COLO668 (cell line): ENCODE results near the gene C16orf74.

Experiments used
- DNase-seq: peaks from one replicate; lab custom pipeline; 2025; ENCODE audit not compliant: unreplicated experiment; lab: John Stamatoyannopoulos, UW

Gene C16orf74

DNA sequence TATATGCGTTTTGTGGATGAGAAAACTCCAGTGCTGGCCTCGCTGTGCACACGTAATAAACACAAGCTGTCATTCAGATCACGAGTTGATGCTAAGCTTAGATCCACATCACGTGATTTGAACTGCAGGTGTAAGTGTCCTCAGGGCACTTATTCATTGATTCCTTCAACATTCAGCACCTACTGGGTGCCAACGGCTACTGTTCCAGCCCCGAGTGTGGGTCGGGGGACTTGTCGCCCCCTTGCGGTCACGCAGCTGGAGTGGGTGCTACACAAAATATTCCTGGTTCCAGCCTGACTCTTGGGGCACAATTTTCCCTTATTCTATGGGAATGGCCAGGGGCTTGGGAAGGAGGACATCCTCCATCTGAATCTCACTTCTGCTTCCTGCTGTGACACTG is 32.2 kb downstream of the C16orf74 start:
- DNase-seq: peak; percentile 77

DNA sequence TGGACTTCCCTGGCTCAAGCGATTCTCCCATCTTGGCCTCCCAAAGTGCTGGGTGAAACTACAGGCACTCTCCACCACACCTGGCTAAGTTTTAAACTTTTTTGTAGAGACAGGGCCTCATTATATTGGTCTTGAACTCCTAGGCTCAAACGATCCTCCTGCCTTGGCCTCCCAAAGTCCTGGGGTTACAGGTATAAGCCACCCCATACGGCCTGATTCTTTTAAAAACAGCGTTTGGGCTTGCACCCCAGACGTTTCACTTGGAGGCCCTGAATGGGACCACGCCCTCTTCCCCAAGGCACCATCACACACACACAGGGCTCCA is 32.8 kb downstream of the C16orf74 start:
- no peak for DNase-seq

DNA sequence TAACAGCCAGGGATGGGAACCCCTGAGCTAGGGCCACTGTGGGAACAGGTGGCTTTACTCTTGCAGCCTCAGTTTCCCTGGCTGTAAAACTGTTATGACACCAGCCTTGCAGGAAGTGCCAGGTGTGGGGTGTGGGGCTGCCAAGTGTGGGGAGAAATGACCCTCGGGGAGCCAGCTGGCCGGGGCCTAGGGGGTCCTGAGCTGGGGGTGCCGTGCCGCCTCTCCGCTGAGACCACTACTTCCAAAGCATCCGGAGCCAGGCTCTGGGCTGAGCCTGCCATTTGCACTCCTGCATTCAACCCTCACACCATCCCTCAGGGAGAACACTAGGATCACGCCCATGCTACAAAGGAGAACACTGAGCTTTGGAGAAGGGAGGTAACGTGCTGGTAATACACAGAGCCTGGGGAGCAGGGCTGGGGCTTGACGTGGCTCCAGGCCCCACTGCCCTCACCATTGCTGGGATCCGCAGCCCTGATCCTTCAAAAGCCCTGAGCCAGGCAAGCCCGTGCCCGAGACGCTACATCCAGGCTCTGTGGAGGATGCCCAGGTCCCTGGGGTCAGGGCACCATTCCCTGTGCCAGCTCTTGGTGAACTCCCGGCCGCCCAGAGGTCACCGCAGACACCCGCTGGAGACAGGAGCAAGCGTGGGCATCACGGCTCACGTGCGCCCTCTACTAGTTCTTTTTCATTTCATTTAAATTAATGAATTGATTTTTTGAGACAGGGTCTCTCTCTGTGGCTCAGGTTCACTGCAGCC is 33.3 kb downstream of the C16orf74 start:
- peak; percentile 84 for DNase-seq

DNA sequence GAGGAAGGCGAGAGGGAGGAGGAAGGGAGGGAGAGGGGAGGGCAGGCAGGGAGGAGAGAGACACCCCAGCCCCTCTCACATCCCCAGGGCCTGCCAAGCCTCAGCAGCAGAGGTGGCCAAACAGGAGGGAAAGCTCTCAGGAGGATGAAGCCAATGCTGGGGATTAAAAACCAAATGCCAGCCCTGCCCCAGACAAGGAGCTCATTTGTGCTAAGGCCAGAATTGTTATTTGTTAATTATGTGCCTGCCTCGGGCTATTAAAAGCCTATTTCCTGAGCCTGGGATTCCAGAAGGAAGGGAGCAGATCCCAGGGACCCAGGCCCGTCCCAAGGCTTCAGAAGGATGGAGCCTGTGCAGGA is 34.2 kb downstream of the C16orf74 start:
- DNase-seq: peak; percentile 18

DNA sequence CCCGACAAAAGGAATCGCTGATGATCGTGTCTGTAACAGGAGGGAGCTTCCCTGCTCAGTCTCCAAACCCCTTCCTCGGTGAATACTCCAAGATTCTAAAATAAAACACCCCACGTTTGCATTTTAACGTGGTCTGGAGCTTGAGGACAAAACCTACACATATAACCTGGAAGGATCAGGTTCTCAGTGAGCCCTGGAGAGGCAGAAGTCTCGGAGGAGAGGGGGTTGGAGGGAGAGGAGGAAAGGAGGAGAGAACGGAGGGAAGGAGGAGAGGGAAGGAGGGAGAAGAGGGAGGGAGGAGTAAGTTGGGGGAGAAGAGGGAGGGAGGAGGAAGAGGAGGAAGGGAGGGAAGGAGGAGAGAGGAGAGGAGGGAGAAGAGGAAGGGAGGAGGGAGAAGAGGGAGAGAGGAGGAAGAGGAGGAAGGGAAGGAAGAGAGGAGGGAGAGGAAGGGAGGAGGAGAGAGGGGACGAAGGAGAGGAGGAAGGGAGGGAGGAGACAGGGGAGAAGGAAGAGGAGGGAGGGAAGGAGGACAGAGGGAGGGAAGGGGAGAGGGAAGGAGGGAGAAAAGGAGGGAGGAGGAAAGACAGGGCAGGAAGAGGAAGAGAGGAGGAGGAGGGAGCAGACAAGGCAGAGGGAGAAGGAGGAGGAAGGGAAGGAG is 34.7 kb downstream of the C16orf74 start:
- DNase-seq: no peak

DNA sequence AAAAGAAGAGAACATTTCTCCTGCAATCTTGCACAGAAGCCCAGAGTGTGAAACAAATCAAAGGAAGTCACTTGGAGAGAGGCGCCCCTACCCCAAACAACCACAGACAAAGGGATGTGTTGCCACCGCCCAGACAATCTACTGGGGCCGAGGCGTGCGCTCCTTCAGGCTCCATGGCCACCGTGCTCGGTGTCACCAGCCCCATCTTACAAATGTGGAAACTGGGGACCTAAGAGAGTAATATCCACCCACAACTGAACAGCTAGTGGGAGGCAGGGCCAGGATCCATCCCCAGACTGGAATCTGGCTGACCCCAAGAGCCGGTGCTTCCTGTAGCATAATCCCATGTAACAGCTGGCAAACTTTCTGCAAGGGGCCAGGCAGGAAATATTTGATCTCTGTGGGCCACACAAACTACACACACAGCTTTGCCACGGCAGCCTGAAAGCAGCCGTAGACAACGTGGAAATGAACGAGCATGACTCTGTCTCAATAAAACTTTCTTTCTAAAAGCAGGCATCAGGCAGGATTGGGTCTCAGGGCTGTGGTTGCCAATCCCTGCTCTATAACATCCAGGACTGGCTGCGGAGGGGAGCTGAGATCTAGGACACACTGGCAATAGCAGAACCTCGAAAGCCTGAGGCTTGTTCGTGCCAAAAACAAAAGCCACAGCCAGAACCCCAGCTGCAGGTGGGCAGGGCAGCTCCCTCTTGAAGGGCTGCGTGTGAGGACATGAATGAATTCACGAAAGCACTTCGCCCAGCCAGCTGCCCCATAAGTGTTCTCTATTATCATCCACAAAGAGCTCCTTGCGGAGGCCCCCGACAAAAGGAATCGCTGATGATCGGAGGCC is 35.5 kb downstream of the C16orf74 start:
- peak; percentile 89 for DNase-seq

DNA sequence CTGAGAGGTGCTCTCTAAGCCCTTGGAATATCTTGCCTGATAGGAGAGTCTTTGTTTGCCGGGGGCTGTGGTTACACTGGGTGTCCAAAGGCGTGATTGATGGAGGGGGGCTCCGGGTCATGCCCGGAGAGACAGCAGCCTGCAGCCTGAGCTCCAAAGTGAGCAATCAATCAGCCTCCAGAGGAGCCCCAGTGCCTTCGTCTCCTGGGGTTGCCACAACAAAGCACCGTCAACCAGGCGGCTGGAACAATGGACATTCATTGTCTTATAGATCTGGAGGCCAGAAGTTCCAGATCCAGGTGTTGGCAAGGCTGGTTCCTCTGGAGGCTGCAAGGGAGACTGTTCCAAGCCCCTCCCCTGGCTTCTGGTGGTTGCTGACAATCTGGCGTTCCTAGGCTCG is 38.1 kb downstream of the C16orf74 start:
- peak; percentile 78 for DNase-seq

DNA sequence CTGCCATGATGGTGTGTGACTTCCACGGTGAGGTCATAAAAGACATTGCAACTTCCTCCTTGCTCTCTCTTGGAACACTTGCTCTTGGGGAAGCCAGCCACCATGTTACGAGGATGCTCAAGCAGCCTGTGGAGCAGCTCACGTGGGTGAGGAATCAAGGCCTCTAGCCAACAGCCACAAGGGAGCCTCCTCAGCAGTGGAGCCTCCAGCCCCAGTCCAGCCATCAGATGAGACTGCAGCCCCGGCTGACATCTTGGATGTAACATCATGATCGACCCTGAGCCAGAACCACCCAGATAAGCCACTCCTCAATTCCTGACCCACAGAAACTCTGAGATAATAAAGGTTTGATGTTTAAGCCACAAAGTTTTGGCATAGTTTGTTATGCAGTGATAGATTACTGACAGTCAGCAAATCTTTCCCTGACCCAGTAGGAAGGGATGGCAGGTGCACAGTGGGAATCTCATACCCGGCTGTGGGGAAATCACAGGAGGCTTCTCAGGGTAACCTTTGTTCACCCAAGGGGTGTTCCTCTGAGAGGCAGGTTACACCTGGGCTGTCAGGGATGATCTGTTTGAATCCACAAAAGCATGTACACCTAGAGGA is 38.8 kb downstream of the C16orf74 start:
- peak; percentile 61 for DNase-seq

DNA sequence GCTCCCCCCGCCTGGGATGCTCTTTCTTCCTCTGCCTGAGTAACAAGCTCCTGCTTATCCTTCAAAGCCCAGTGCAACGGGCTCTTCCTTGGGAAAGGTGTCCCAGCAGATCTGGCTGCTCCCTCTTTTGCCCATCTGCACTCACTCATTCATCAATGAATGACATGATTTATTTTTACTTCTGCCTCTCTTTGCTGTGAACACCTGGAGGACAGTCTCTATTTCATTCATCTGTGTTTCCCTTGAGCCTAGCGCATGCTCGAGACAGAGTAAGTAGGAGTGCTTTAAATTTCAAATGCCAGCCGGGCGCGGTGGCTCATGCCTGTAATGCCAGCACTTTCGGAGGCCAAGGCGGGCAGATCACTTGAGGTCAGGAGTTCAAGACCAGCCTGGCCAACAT is 40.2 kb downstream of the C16orf74 start:
- peak; percentile 75 for DNase-seq

DNA sequence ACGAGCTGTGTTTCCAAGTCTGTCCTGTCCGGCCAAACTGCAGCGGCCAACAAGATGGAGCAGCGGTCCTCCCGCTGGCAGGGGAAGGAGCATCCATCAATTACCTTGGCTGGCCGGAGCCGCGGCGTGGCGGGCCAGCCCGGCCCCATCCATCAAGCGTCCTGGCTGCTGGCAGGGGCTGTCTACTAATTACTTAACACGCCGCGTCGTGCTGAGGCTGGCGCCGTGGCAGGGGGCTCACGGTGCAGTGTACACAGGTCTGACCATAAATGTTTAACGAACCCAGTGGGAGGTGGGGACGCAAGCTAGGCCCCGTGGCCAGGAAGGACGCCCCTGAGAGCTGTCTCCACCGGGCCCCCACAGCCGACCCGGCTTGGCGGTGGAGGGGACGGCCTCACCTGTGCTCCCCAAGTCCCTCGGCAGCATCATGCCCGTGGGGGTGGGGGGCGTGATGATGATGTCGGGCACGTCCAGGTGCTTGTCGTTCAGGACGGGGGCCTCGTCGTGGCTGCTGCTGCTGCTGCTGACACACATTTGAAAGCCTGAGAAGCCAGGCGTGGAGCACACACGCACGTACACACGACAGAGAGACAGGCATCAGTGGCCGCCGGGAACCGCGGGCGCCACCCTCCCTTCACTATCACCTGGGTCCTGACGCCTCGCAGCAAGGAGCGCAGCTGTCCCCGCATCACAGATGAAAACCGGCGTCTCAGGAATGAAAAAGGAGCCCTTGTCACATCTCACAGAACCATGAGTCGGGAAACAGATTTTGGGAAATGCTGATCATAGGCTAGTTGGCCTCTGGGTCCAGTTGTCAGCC is 40.9 kb downstream of the C16orf74 start:
- peak; percentile 72 for DNase-seq

DNA sequence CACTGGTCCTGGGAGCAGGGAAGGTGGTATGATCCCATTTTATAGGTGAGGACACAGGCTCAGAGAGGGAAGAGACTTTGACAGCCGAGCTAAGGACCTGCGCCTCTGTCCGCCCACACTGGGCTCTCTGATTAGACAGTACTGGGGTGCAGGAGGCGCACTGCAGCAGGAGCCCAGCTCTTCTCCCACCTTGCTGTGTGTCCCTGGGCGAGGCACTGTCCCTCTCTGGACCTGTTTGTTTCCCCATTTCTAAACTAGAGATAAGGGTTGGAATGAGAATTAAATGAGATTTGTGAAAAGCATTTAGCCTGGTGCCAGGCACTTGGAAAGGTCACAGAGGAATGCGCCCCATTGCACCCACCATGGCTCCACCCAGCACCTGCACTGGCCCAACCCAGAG is 42.6 kb downstream of the C16orf74 start:
- no peak for DNase-seq

DNA sequence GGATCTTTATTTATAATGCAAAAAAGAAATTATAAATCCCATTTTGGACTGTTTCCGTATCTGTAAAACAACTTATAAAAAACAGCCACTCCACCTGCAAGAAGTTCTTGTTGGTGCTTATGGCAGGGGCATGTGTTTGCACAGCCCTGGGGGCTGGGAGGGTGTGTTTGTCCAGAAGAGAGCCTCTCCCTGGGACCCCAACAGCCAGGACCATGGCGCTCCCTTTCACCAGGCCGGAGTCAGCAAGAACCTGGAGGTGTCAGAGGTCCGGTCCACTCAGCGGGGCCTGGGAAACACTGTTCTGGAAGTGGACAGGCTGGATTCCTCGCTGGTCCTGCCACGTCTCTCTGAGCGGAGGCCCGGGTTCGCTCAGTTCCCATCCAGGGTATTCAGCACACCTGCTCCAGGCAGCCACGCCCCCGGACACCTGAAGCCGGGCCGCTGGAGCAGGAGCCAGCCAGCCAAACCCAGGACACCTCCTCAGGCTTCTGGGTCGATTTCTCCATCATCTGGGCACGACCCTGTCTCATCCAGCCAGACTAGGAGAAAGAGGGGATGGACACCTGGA is 43.3 kb downstream of the C16orf74 start:
- DNase-seq: peak; percentile 89

DNA sequence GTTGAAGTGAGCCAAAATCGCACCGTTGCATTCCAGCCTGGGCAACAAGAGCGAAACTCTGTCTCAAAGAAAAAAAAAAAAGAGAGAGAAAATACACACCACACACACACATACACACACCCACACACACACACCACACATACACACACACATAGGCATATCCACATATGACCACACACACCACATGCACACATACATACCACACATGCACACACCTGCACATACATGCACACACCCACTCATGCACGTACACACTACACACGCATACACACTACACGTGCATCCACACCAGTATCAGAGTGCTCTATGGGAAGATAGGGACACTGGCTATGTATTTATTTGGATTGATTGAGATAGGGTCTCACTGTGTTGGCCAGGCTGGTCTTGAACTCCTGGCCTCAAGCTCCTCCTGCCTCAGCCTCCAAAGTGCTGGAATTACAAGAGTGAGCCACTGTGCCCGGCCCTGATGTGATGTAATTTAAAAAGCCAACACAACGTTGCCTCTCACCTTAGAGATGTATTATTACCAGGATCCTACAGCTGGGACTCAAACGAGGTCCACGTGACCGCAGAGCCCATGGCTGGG is 44.4 kb downstream of the C16orf74 start:
- no peak for DNase-seq

DNA sequence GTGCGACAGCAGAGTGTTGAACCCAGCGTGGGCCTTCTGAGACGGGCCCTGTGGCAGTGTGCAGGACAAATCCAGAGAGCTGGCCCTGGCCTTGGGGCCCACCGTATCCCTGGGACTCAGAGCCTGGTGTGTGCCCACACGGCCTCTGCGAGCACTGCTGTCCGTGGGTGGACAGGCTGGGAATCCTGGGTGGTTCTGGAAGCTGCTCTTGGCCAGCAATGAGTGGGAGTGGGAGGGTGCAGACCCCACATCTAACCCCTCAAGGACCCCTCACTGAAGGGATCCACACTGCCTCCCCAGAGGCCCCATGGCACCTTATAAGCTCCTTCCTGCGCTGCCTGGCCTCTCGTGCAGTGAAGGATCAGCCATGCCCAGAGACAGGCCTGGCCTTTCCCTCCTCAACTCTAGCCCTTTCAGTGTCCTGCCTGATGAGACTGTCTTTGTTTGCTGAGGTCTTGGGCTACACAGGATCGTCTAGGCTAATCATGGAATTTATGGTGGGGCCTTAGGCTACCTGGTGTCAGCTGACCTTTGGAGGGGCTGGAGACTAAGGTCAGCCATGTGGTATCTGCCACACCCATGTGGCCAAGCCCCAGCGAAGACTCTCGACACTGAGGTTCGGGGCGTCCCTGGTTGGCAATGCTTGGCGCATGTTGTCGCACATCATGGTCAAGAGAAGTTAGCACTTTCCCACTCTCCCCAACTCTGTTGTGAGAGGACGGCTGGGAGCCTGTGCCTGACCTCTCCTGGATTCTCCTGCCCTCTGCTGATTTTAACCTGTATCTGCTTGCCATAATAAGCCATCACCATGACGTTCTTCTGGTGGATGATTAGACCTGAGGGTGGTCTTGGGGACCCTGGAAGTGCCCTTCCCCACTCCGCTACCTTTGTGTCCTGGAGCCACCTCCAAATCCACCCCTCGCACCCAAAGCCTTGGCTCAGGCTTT is 45.7 kb downstream of the C16orf74 start:
- no peak for DNase-seq

DNA sequence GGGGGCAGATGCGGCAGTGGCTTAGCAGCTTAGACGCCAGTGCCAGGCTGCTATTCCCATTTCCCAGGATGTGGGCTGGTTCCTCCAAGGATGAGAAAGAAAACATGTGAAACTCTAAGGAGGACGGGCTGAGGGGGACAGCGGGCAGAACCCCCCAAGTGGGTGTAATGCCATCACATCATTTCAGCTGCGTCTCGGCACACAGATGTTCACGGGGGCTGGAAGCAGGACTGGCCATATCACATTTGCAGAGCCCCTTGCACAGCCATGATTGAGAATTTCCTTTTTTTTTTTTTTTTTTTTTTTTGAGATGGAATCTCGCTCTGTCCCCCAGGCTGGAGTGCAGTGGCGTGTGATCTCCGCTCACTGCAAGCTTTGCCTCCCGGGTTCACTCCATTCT is 46.9 kb downstream of the C16orf74 start:
- DNase-seq: no peak

DNA sequence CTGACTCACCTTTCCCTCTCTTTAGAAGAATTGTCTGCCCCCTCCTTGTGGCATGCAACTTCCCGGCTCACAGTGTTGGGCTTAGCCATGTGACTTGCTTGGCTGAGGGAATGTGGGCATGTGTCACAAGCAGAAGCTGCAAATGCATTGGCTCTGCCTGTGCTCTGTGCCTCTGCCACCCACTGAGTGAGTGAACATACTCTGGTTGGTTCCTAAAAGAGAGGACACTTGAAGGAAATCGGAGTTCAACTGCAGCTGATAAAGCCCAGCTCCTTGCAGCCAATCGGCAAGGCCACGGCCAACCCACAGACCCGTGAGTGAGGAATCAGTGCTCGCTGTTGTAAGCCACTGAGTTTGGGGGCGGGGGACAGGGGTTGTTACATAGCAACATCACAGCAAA is 51.3 kb downstream of the C16orf74 start:
- no peak for DNase-seq

DNA sequence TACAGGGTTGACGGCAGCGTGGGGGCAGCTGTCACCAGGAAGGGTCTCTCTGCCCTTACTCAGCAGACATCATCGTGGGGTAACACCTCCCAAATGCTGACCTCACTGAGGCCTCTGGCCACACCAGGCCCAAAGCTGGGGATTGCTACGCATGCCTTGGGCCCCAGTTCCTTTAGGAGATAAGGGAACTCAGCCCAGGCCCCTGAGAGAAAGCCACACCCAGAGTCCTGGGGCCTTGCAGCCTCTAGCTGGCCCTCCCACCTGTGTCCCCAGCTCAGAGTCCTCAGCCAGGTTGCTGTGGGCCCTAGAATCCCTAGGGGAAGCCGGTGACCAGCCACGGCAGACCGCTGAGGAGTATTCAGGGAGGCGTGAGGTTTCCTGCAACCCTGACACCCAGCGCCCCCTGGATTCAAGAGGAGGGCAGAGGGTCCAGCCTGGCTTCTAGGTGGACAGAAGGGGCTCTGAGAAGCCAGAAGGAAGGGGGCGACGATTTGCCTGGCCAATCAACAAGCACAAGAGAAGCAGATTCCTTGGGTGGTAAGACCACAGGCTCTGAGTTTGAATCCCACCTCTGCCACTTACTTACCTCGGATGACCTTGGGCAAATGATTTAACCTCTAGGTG is 51.8 kb downstream of the C16orf74 start:
- DNase-seq: no peak

DNA sequence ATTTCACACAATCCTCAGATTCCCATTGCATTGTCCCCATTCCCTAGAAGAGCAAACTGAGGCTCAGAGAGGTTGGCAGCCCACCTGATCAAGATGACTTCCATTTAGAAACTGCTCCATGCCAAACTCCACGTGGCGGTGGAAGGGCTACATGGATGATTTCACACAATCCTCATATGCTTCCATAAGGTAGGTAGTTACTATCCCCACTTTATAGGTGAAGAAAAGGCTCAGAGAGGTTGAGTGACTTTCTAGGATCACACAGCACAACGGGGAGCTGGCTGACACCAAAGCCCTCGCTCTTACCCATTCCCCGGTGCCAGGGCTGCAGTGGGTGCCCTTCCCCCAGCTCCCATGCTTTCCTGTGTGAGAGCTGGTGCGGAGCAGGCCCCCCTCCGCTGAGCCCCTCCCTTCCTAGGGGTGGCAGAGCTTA is 52.4 kb downstream of the C16orf74 start:
- DNase-seq: no peak
